HepG2 (cell line): ENCODE results near the gene CMIP. TPM values are rescaled to one million over a fixed set of nuclear protein-coding genes. Genes with fewer than 3 reads are reported as not detected.

Experiments used
- CHCHD3 ChIP-seq: sonication (generic); formaldehyde crosslinking; IDR thresholded peaks from 2 replicates; pipeline ENCODE4 v1.8.0; 2022; ENCODE audit warnings: mild to moderate bottlenecking, missing genetic modification reagents, moderate library complexity
- DNMT1 ChIP-seq: sonication (generic); formaldehyde crosslinking; IDR thresholded peaks from 2 replicates; pipeline ENCODE4 v1.5.1; 2020; ENCODE audit warnings: mild to moderate bottlenecking, missing genetic modification reagents
- EED ChIP-seq: sonication (generic); formaldehyde crosslinking; IDR thresholded peaks from 2 replicates; pipeline ENCODE4 v1.5.0; 2020; ENCODE audit warnings: mild to moderate bottlenecking, missing genetic modification reagents
- KLF13 ChIP-seq: sonication (generic); formaldehyde crosslinking; IDR thresholded peaks from 2 replicates; pipeline ENCODE4 v1.4.0; 2020; ENCODE audit warnings: mild to moderate bottlenecking, missing genetic modification reagents
- NFIB ChIP-seq: sonication (generic); formaldehyde crosslinking; IDR thresholded peaks from 2 replicates; pipeline ENCODE4 v1.9.0; 2021; ENCODE audit warnings: missing genetic modification reagents, mild to moderate bottlenecking, borderline replicate concordance
- NR2F6 ChIP-seq, 2 experiments: IDR thresholded peaks; 2 replicates each; pipeline ENCODE4 v1.6.1; 2016; ENCODE audit warnings: antibody characterized with exemption in 1 of 2, mild to moderate bottlenecking in 1 of 2
- PAWR ChIP-seq: sonication (generic); formaldehyde crosslinking; IDR thresholded peaks from 2 replicates; pipeline ENCODE4 v1.4.0; 2020; ENCODE audit warnings: missing genetic modification reagents, mild to moderate bottlenecking, borderline replicate concordance
- PRMT3 ChIP-seq: sonication (generic); formaldehyde crosslinking; IDR thresholded peaks from 2 replicates; pipeline ENCODE4 v1.8.1; 2022; ENCODE audit warnings: low read depth, mild to moderate bottlenecking, moderate library complexity, missing genetic modification reagents, borderline replicate concordance
- PRPF4 ChIP-seq: fragments of 200-400 bp; formaldehyde crosslinking; IDR thresholded peaks from 2 replicates; pipeline ENCODE4 v1.6.1; 2016; ENCODE audit warnings: low read length, low read depth; ENCODE audit not compliant: poor library complexity, severe bottlenecking
- SRSF4 ChIP-seq: fragments of 200-400 bp; formaldehyde crosslinking; IDR thresholded peaks from one replicate; pipeline ENCODE4 v1.6.1; 2018; ENCODE audit warnings: mild to moderate bottlenecking, low read depth, low read length, moderate library complexity; ENCODE audit not compliant: poor library complexity, severe bottlenecking
- STAG1 ChIP-seq: sonication (generic); formaldehyde crosslinking; IDR thresholded peaks from 2 replicates; pipeline ENCODE4 v1.4.0; 2020; ENCODE audit warnings: missing genetic modification reagents
- TEAD3 ChIP-seq: optimal IDR thresholded peaks from 2 replicates; pipeline ENCODE3; 2016; ENCODE audit warnings: borderline replicate concordance
- ZBTB39 ChIP-seq: sonication (generic); formaldehyde crosslinking; IDR thresholded peaks from 2 replicates; pipeline ENCODE4 v1.5.0; 2020; ENCODE audit warnings: missing genetic modification reagents
- ZKSCAN8 ChIP-seq: IDR thresholded peaks from 2 replicates; pipeline ENCODE4 v1.6.1; 2016; ENCODE audit warnings: borderline replicate concordance, missing genetic modification reagents, missing compliant biosample characterization
- ZNF10 ChIP-seq: sonication (generic); formaldehyde crosslinking; IDR thresholded peaks from 2 replicates; pipeline ENCODE4 v1.4.0; 2020; ENCODE audit warnings: mild to moderate bottlenecking, low read depth, missing genetic modification reagents, borderline replicate concordance
- ZNF260 ChIP-seq: sonication (generic); formaldehyde crosslinking; IDR thresholded peaks from 2 replicates; pipeline ENCODE4 v1.4.0; 2020; ENCODE audit warnings: missing genetic modification reagents, low read depth, mild to moderate bottlenecking, borderline replicate concordance
- ZNF333 ChIP-seq: sonication (generic); formaldehyde crosslinking; IDR thresholded peaks from 2 replicates; pipeline ENCODE4 v1.4.0; 2020; ENCODE audit warnings: mild to moderate bottlenecking, missing genetic modification reagents, borderline replicate concordance
- ZNF354B ChIP-seq: sonication (generic); formaldehyde crosslinking; IDR thresholded peaks from 2 replicates; pipeline ENCODE4 v1.8.0; 2022; ENCODE audit warnings: mild to moderate bottlenecking, missing genetic modification reagents
- polyA plus RNA-seq, 8 experiments: library from polyadenylated mRNA; depleted of rRNA in 3 of 8; stranded (reverse) in 7 of 8; unstranded in 1 of 8; fragments of >200 nt; fragmentation: Illumina TruSeq in 4 of 8; extraction: Trizol in 4 of 8; gene quantifications; 2 replicates each; pipeline versions ENCODE4 v1.2.1 to v1.2.3, GENCODE V29; 2011 to 2016; ENCODE audit warnings: low read depth in 4 of 8, missing spikeins in 1 of 8, mixed read lengths in 1 of 8; ENCODE audit not compliant: insufficient read depth in 1 of 8
- total RNA-seq, 5 experiments: library from RNA; depleted of rRNA; stranded (reverse); fragments of >200 nt; fragmentation: Illumina TruSeq; extraction: Trizol; gene quantifications; 2 replicates each; pipeline ENCODE4 v1.2.3, GENCODE V29; 2016; ENCODE audit warnings: low read depth in 1 of 5
- TF ChIP-seq, protein P1 (sequence below): sonication (generic); formaldehyde crosslinking; IDR thresholded peaks from 2 replicates; pipeline ENCODE4 v1.4.0; 2020; ENCODE audit warnings: missing genetic modification reagents, mild to moderate bottlenecking, borderline replicate concordance
- TF ChIP-seq, protein P2 (sequence below): sonication (generic); formaldehyde crosslinking; IDR thresholded peaks from 2 replicates; pipeline ENCODE4 v1.8.0; 2022; ENCODE audit warnings: low read depth, missing genetic modification reagents
- TF ChIP-seq, protein P3 (sequence below): sonication (generic); formaldehyde crosslinking; IDR thresholded peaks from 2 replicates; pipeline ENCODE4 v1.4.0; 2020; ENCODE audit warnings: low read depth, mild to moderate bottlenecking, missing genetic modification reagents

CMIP gene
- total and polyA plus RNA-seq, 2 of the 13 experiments (the other 11 are each of a cell fraction or from before 2014, with no cell fraction given): 10.9 to 18.1 TPM

GRCh38 chr16:81625544-81626153, 181.0 kb downstream of the CMIP start (continued):
- TF ChIP-seq, protein P1, sequence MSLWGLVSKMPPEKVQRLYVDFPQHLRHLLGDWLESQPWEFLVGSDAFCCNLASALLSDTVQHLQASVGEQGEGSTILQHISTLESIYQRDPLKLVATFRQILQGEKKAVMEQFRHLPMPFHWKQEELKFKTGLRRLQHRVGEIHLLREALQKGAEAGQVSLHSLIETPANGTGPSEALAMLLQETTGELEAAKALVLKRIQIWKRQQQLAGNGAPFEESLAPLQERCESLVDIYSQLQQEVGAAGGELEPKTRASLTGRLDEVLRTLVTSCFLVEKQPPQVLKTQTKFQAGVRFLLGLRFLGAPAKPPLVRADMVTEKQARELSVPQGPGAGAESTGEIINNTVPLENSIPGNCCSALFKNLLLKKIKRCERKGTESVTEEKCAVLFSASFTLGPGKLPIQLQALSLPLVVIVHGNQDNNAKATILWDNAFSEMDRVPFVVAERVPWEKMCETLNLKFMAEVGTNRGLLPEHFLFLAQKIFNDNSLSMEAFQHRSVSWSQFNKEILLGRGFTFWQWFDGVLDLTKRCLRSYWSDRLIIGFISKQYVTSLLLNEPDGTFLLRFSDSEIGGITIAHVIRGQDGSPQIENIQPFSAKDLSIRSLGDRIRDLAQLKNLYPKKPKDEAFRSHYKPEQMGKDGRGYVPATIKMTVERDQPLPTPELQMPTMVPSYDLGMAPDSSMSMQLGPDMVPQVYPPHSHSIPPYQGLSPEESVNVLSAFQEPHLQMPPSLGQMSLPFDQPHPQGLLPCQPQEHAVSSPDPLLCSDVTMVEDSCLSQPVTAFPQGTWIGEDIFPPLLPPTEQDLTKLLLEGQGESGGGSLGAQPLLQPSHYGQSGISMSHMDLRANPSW (CRISPR knock-in tag): 0 out of 2 replicates have a peak, but pooled peaks have one; percentile 31
- TF ChIP-seq, protein P2, sequence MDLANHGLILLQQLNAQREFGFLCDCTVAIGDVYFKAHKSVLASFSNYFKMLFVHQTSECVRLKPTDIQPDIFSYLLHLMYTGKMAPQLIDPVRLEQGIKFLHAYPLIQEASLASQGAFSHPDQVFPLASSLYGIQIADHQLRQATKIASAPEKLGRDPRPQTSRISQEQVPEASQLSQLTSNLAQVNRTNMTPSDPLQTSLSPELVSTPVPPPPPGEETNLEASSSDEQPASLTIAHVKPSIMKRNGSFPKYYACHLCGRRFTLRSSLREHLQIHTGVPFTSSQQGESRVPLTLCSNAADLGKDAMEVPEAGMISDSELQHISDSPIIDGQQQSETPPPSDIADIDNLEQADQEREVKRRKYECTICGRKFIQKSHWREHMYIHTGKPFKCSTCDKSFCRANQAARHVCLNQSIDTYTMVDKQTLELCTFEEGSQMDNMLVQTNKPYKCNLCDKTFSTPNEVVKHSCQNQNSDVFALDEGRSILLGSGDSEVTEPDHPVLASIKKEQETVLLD (CRISPR knock-in tag): no peak
- TF ChIP-seq ZNF260 (CRISPR knock-in tag): 0 out of 2 replicates have a peak, but pooled peaks have one; percentile 24
- no peak for TF ChIP-seq ZBTB39 (CRISPR knock-in tag)
- no peak for TF ChIP-seq SRSF4
- TF ChIP-seq EED (CRISPR knock-in tag): 0 out of 2 replicates have a peak, but pooled peaks have one; percentile 21
- no peak for TF ChIP-seq ZKSCAN8
- no peak for TF ChIP-seq CHCHD3 (CRISPR knock-in tag)
- TF ChIP-seq STAG1 (CRISPR knock-in tag): no peak
- TF ChIP-seq NFIB: 0 out of 2 replicates have a peak, but pooled peaks have one; percentile 48
- TF ChIP-seq ZNF333 (CRISPR knock-in tag): 0 out of 2 replicates have a peak, but pooled peaks have one; percentile 11
- TF ChIP-seq ZNF354B (CRISPR knock-in tag): no peak
- TF ChIP-seq PRMT3 (CRISPR knock-in tag): no peak
- TF ChIP-seq PAWR (CRISPR knock-in tag): no peak
- no peak for TF ChIP-seq ZNF10 (CRISPR knock-in tag)
- TF ChIP-seq, protein P3, sequence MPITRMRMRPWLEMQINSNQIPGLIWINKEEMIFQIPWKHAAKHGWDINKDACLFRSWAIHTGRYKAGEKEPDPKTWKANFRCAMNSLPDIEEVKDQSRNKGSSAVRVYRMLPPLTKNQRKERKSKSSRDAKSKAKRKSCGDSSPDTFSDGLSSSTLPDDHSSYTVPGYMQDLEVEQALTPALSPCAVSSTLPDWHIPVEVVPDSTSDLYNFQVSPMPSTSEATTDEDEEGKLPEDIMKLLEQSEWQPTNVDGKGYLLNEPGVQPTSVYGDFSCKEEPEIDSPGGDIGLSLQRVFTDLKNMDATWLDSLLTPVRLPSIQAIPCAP (CRISPR knock-in tag): no peak
- no peak for TF ChIP-seq PRPF4
- TF ChIP-seq NR2F6 (IDR thresholded peaks at IDR 0.05): no peak
- no peak for TF ChIP-seq NR2F6 (CRISPR knock-in tag; IDR thresholded peaks at IDR 0.05)
- TF ChIP-seq DNMT1 (CRISPR knock-in tag): peak; percentile 20; the same call in 1 of the 2 replicates
- TF ChIP-seq TEAD3 (CRISPR knock-in tag): peak; percentile 46
- TF ChIP-seq KLF13: no peak
